Stimulated activated CD4-positive, alpha-beta T cell treated with anti-CD3 and anti-CD28 coated beads, TNF-alpha, amount 100 ng/mL, for 24 hours (primary cell): ENCODE measurements around the gene SGIP1.
"Not testable (repeated sequence)": the region's sequence is repeated elsewhere in the genome, so short reads cannot be mapped to it uniquely, and the experiment has no call there.

ENCODE experiments used
- DNase-seq, 3 experiments: peaks; one replicate each; pipeline ENCODE4 v3.0.0-alpha.2; 2020; ENCODE audit warnings: low read depth in 3 of 3

SGIP1 gene

DNA sequence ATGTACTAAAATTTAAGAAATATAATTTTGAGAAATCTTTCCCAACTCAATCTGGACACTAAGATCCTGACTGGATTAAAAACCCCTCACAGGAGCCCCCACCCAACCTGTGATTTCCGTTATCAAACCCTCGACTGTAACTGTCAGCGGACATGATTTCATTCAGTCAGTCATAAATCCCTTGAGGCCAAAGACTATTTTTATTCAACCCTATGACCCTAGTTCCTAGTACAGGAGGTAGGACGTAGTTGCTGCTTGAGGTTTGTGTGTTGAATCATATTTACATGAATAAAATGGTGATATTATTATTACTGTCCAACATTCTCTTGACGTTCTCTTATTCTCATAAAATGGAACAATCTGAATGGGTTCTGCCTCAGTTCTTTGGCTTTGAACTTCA, 145.2 kb downstream of the SGIP1 start:
- no peak for DNase-seq

DNA sequence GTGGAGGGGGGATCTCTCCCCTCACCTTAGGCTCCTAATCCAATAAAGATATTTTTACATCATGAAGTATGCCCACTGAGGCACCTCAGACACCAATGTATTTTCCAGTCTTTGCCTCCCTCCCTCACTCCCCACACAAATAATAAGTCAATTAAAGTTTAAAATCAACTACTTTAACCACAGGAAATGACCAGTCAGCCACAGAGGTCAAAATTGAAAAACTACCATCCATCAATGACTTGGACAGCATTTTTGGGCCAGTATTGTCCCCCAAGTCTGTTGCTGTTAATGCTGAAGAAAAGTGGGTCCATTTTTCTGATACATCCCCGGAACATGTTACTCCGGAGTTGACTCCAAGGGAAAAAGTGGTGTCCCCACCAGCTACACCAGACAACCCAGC, 147.7 kb downstream of the SGIP1 start:
- no peak for DNase-seq

DNA sequence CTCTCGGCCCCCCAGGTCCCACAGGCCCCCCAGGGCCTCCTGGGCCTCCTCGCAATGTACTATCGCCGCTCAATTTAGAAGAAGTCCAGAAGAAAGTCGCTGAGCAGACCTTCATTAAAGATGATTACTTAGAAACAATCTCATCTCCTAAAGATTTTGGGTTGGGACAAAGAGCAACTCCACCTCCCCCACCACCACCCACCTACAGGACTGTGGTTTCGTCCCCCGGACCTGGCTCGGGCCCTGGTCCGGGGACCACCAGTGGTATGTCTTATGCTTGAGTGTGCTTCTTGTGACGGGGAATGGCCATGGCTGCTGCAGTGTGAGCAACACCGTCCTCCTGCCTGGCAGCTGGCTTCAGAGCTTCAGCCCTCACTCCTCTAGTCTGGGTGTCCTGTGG, 148.2 kb downstream of the SGIP1 start:
- no peak for DNase-seq

DNA sequence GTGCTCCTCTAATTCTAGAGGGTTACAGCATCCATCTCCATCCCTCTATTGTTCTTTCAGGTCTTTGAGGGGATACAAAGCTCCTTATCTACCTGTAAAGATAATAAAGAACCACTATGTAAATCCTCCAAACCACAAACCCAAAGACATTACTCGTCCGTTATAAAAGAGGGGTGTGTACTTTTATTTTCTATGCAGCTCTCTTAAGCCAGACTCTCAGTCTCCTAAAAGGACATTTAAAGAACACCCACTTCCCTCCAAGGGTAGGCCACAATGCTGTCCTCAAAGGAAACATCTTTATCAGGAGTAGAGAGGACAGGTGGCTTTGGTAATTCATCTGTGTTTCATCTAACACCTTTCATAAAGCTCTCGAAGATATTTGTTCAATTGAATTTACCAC, 150.4 kb downstream of the SGIP1 start:
- no peak for DNase-seq

DNA sequence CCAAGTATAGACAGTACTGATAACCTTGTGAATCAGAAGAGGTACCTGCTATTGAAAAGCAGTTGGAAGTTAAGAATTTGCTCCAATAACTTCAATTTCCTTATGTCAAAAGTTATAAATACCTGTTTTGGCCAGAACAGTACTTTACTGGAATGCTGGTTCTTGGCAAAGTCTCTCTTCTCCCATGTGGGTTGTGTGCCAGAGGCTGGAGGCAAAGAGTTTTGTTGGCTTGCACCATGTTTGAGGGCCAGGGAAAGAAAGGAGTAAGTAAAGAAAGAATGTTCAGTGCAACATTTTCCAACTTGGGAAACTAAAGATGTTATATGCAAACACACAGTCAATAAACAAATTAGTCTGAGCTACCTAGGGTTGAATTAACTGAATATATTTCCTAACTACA, 151.3 kb downstream of the SGIP1 start:
- DNase-seq: no peak

DNA sequence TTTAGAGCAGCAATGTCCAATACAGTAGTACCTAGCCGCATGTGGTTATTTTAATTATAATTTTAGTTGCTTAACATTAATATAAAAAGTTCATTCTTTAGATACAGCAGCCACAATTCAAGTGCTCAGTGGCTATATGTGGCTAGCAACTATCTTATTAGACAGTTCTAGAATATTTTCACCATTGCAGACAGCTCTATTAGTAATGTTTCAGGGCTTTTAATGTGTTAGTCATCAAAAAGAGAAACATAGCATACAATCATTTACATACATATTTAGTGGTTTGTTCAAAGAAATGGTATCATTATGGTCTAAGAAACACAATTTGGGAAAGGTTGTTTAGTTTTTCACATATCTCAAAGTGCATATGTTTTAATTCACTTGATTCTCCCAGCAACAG, 151.7 kb downstream of the SGIP1 start:
- no peak for DNase-seq

DNA sequence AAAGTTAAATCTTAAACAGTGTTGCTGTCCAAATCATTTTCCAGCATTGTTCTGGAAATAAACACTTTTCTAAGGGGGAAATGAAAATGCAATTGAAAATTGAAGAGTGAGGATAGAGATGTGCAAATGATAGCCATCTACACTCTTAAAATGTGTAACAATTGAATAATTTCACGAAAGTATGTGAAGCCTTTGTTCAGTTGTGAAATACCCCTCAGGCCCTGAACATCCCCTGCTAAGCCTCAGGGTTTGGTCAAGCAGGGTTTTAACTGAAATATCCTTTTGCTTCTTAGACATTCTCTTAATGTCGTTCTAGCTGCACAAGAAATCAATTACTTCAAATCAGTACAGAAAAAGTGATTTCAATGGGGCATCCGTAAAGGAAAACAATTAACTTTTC, 152.5 kb downstream of the SGIP1 start:
- DNase-seq: no peak

DNA sequence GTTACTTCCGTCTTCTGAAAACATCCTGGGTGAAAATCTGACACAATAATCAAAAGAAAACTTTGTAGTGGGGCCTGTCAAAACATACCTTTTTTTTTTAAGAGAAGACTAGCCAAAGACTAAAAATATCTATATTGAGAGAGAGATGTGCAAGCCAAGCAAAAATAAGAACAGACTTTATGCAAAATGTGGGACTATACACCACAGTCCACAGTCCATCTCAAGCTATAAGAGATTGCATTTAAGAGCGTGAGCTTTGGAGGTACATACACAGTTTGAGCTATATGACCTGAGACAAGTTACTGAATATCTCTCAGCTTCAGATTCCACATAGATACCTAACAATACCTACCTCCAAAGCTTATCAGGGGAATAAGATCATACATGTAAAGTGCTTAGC, 153.4 kb downstream of the SGIP1 start:
- no peak for DNase-seq

DNA sequence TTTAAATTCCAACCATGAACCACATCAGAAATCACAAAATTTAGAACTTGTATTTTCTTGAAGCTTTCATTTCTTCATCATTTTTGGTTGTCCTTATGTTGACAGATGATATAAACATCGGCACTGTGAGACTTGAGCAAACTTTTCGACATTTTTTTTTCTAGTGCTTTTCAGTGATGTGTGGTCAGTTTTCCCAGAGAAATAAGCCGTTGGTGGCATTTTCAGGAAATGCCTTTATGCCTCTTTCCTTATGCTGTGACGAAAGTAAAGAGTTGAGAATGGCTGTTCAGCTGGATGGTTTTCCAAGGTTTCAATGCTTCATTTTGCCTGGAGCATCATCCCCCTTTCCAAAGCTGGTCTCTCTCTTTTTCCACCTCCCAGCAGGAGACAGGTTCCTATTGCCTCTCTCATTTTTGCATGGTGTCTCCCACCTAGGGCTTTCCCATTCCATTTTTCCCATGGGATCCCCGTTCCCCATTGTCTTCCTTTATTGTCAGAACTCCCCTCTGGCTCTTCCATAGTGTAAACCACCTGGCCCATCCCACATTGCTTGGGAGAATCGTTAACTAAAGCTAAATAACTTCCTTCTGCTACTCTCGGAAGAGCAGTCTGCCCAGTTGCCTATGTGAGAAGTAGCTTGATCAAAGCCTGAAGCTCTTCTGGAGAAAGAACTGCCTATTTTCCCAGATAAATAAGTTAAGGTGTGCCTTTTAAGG, 156.9 kb downstream of the SGIP1 start:
- no peak for DNase-seq

DNA sequence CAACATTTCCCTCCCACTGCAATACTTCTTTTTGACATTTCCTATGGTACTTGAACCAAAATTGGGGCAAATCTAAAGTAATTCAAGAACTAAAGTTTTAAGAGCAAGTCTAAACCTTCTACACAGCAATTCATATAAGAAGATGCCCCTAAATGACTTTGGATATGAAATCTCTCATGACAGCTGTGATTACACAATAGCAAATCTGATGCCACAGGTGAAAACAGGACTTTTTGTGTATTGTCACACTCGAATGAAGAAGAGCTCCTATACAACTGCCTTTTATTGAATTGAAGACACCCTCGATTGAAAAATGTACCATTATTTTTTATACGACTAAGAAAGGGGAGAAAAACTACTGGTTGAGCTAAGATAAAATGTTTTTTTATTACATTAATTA, 158.7 kb downstream of the SGIP1 start:
- no peak for DNase-seq

DNA sequence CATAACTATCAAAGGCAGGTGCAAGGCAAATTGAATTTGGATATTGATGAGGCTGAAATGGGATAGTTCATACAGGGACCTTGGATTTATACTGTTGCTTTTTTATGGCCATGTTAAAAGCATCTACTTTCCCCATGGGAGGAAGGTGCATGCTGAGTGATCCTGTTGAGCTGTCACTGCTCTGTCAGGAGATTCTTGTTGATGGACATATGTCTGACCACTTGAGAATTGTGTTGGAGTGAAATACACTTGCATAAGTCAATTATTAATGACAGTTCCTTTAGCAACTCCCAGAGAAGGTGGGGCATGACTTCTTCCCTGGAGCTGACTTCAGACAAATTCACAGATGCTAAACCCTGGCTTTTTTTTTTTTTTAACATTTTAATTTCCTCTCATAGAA, 159.9 kb downstream of the SGIP1 start:
- DNase-seq: no peak

DNA sequence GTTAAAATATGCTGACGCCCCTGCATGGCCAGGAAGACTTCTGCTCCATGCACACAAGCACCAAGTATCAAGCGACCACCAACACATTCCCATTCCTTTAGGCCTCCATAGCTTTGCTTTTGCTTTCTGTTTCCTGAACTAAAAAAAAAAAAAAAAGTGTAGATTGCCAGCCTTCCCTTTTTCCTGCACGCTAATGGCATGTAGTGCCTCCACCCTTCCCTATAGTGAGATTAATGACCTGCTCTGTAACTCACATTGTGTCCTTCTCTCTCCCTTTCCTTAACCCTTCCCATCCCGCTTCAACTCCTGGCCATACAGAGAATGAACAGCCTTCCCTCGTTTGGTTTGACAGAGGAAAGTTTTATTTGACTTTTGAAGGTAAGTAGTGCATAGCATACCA, 161.2 kb downstream of the SGIP1 start:
- no peak for DNase-seq

DNA sequence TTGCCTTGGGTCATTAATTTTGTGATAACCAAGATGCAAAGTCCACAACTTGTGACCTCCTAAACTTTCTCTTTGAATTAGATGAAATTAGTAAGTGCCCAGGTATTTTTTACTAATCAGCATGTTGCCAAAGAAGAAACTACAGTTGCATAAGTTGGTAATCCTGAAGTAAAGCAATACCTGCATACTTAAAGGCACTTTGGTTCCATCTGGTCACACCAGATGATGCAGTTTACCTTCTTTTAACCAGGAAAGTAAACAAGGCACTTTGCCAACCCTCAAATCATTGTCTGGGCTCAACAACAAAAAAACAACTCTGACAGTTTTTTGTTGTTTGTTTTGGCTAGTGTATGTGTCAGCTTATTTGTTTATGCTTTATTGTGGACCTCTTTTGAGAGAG, 162.8 kb downstream of the SGIP1 start:
- DNase-seq: no peak

DNA sequence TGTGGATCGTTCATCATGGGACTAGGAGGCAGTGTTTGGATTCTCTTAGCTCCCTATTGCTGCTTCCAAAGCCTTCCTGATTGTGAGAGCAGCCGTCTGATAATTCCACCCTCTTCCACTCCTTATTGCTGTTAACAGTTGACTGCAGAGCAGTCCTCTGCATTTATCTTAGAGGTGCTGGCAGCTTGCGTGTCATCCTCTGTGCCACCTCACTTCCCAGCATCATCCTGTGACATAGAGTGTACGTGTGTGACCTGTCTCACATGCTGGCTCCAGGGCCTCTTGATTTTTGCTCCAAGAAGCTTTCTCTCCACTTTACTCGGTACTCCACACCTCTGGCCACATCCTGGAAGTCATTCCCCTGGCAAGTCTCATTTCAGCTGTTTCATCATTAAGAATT, 165.3 kb downstream of the SGIP1 start:
- no peak for DNase-seq

DNA sequence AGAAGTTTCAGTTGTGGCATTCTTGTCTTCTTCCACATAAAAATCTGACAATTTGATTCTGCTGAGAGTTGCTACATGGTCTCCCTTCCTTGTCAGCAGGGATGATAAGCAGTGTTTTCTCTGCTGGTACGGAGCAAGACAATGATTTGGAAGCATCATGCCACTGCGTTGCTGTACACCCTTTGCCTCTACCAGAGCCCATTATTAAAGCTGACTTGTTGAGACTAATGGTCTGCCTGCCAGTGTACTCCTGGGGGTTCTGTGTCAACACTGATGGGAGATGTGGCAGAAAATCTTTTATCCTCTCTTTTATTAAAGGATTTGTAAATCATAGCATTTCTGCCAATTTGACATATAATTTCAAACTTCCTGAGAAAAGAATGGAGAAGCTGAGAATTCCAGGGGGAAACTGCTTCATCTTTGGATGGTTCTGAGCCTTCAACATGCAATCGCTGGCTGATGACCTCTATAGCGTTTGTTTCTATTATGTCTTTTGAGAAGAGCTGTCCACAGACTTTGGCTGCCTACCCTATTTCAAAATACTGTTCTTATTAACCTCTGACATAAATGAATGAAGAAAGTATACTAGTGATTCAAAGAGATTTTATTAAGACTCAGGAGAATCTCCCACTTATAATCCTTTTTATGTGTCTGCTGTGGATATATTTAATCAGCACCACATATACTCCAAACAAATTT, 170.4 kb downstream of the SGIP1 start:
- DNase-seq: no peak

DNA sequence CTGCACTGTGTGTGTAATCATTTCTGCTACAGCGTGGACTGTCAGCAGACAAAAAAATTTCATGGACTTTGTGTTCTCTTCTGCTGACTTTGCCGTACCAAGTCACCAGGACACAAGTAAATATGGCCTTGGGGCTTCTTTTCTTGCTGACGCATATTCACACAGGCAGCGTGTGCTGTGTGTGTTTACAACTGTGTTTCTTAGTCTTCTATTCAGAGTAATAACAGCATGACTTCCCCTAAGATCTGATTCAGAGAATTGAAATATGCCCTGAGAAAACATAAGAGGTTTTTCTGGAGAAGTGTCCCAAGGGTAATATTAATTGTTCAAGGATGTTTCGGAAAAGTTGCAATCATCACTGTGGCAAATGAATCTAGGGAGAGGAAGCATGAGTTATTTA, 171.2 kb downstream of the SGIP1 start:
- no peak for DNase-seq

DNA sequence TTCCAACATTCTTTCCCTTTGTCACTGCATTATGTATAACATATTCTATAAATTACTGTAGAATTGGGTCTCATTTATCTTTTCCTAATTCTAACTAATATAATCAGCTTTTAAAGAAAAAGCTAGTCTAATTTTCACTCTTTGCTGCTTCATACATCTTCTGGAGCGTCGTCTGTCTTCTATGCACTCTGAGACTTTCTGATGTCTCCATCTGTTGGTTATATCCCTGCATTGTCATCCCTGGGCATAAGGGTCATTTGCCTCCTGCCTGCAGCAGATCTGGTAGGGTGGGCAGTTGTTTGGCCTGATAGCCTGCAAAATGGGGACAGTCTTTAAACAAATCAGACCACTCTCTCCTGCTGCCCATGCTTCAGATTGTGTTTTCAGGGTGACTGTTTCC, 177.5 kb downstream of the SGIP1 start:
- no peak for DNase-seq

DNA sequence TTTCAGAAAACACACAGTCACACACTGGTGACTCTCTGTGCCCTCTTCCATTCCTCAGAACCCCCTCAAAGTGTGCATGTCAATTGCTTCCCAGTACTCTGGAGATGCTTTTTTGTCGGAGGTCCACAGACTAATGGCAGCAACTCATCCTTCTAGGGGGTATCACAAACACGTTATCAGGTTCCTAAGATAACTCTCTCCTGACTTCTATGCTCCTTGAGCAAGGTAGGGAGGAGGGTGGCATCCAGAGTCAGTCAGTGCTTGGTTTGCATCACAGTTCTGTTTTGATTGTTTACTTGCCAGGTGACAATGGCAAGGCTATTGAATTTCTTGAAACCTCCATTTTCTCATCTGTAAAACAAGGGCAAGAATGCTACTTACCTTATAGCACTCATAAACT, 178.9 kb downstream of the SGIP1 start:
- DNase-seq: no peak

DNA sequence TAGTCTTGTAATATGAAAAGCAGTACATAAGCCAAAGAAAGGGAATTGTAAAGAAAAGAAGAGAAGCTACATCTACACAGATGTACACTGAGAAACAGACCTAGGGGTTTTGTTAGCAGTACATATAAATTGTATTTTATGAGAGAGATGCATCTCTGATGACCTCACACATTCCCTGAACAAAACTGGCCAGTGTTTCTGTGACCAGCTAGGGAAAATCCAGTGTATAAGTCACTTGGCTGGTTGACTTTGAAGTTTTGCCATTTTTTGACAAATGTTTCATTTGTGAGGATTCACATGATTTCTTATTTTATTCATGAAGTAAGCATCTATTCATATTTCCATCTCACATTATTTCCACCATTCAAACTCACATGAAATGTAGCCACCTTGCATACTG, 190.0 kb downstream of the SGIP1 start:
- no peak for DNase-seq

DNA sequence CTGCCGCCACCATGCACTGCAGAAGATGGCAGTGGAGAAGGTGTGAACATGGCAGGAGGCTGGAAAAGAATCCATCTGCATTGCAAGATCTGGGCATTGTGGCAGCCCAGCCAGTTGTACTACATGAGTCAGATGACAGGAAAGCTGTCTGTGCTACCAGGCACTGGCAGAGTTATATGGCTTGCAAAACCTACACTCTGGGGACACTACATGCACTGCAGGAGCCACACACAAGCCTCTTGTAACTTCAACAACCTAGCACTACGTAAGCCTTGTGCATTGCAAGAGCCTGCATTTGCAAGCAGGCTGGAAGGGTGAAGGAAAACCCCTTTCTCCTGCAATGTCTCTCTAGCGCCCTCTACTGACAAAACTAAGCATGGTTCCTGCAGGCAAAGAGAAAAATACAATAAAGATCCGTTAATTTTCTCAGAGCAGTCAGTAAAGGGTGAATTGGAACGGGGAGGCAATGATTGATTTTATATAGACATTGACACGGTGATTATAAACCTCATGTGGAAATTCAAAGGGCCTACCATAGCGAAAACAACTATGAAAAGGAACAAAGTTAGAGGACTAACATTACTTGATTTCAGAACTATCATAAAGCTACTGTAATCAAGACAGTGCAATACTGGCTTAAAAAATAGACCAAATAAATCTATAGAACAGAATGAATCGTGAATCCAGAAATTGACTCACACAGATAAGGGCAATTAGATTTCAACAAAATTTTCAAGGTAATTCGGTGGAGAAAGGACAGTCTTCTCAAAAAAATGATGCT, 192.1 kb downstream of the SGIP1 start:
- peak; percentile 7 to 40 (median 11) for DNase-seq

DNA sequence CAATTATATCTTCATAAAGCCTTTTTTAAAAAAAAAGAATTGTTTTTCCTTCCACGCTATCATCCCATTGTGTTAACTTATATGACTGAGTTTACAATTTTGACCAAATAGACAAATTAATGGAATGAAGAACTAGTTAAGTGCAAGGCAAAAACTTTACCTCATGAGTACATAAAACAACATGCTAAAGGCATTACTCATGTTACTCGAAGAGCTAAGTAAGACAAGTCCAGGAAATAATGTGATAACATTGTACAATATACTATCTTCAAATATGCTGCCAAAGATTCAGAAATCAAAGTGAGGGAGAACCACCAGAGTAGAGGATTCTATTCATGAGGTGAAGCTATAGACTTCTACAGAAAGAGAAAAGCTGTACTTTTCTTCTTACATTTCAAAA, 194.1 kb downstream of the SGIP1 start:
- no peak for DNase-seq

DNA sequence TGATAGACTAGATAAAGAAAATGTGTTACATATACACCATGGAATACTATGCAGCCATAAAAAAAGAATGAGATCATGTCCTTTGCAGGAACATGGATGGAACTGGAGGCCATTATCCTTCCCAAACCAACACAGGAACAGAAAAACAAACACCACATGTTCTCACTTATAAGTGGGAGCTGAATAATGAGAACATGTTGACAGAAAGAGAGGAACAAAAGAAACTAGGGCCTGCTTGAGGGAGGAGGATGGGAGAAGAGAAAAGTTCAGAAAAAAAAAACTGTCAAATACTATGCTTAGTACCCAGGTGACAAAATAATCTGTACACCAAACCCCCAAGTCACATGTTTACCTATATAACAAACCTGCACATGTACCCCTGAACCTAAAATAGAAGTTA, 194.8 kb downstream of the SGIP1 start:
- not testable (repeated sequence) for DNase-seq

DNA sequence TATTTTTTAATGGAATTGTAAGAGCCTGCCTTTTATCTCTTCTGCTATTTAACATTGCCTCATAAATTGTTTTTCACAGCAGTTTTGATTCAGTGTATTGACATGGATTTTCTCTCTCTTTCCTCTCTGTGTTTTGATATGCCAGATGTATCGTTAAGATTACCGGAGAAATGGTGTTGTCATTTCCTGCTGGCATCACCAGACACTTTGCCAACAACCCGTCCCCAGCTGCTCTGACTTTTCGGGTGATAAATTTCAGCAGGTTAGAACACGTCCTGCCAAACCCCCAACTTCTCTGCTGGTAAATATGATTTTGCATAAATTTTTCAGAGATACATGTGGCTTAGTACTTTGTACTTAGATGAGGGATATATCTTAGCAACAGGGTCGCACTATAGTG, 195.2 kb downstream of the SGIP1 start:
- no peak for DNase-seq
